Measurements from ENCODE around the gene RBM33. TPM values are rescaled to one million over a fixed set of nuclear protein-coding genes. Genes with fewer than 3 reads are reported as not detected.

RBM33 gene
- total and polyA plus RNA-seq, 9 of the 15 experiments (the other 6 are each of a cell fraction or from before 2014, with no cell fraction given) = 4.4 to 80.7 (median 27.3) TPM

DNA sequence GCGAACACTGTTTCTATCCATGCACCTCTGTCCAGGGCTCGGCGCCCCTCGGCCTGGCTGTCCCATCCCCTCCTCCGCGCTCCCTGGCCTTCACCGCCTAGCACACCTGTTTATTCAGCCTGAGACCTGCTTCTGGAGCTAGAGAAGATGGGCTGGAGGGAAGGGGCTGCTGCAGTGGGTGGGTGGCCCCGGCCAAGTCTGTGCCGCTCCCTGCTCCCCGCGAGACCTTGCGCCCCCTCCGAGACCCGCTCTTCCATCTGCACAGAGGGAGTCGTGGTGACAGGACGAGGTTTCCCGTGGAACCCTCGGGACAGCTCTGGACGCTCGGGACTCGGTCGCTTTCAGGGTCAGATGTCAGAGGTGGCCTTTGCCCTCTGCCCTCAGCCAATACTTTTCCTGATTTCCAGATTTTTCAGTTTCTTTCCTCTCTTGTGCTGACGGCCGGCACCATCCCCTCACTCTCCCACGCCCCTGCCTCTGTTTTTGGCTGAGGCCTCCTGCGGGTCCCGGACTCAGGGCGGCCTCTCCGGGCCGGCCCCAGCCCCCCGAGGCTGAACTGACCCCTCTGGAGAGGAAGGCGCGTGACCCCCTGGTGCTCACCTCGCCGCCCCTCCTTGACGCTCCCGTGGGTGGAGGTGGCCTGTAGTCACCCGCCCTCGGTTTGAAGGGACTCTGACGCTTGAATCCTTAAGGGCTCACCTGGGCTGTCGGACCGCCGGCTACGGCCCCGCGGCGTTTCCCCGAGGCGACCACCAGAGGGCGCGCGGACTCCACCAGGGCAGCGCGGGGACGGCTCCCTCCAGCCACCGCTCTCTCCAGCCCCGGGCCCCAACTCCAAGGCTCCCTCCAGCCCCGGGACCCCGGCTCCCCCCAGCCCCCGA lies 152.2 kb downstream of the RBM33 start (continued):
- peak; percentile 91 for TF ChIP-seq SMC3 (conservative IDR thresholded peaks at IDR 0.05; ENCODE audit: insufficient read depth, low read depth, low read length)
- no peak for TF ChIP-seq HLTF (IDR thresholded peaks at IDR 0.05)
- TF ChIP-seq, protein P1, sequence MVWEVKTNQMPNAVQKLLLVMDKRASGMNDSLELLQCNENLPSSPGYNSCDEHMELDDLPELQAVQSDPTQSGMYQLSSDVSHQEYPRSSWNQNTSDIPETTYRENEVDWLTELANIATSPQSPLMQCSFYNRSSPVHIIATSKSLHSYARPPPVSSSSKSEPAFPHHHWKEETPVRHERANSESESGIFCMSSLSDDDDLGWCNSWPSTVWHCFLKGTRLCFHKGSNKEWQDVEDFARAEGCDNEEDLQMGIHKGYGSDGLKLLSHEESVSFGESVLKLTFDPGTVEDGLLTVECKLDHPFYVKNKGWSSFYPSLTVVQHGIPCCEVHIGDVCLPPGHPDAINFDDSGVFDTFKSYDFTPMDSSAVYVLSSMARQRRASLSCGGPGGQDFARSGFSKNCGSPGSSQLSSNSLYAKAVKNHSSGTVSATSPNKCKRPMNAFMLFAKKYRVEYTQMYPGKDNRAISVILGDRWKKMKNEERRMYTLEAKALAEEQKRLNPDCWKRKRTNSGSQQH (CRISPR knock-in tag; IDR thresholded peaks at IDR 0.05) = no peak
- no peak for TF ChIP-seq ASH1L (IDR thresholded peaks at IDR 0.05; ENCODE audit: borderline replicate concordance, low read depth, partially characterized antibody)
- TF ChIP-seq RBM17 (IDR thresholded peaks at IDR 0.05; ENCODE audit: borderline replicate concordance, low read depth, low read length) = no peak
- TF ChIP-seq ZNF780A (CRISPR knock-in tag; IDR thresholded peaks at IDR 0.05) = no peak
- TF ChIP-seq, protein P2, sequence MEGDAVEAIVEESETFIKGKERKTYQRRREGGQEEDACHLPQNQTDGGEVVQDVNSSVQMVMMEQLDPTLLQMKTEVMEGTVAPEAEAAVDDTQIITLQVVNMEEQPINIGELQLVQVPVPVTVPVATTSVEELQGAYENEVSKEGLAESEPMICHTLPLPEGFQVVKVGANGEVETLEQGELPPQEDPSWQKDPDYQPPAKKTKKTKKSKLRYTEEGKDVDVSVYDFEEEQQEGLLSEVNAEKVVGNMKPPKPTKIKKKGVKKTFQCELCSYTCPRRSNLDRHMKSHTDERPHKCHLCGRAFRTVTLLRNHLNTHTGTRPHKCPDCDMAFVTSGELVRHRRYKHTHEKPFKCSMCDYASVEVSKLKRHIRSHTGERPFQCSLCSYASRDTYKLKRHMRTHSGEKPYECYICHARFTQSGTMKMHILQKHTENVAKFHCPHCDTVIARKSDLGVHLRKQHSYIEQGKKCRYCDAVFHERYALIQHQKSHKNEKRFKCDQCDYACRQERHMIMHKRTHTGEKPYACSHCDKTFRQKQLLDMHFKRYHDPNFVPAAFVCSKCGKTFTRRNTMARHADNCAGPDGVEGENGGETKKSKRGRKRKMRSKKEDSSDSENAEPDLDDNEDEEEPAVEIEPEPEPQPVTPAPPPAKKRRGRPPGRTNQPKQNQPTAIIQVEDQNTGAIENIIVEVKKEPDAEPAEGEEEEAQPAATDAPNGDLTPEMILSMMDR (IDR thresholded peaks at IDR 0.05 in 2 of 3, conservative IDR thresholded peaks at IDR 0.05 in 1 of 3; ENCODE audit: insufficient read depth in 2 of 3, low read depth in 1 of 3, low read length in 3 of 3) = peak; percentile 81 to 93 (median 83)
- peak; percentile 71 to 88 for TF ChIP-seq RAD21 (CRISPR knock-in tag; conservative IDR thresholded peaks at IDR 0.05 in 1 of 2, IDR thresholded peaks at IDR 0.05 in 1 of 2)
- TF ChIP-seq, protein P3, sequence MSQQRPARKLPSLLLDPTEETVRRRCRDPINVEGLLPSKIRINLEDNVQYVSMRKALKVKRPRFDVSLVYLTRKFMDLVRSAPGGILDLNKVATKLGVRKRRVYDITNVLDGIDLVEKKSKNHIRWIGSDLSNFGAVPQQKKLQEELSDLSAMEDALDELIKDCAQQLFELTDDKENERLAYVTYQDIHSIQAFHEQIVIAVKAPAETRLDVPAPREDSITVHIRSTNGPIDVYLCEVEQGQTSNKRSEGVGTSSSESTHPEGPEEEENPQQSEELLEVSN (IDR thresholded peaks at IDR 0.05; ENCODE audit: borderline replicate concordance in 1 of 2, extremely low read depth in 1 of 2, insufficient read depth in 1 of 2, insufficient read length in 1 of 2, low read depth in 1 of 2, low read length in 1 of 2, poor library complexity in 1 of 2, severe bottlenecking in 1 of 2) = no peak
- no peak for TF ChIP-seq ZNF766 (CRISPR knock-in tag; conservative IDR thresholded peaks at IDR 0.05)
- TF ChIP-seq SMAD1 (IDR thresholded peaks at IDR 0.05; ENCODE audit: low read depth, low read length, partially characterized antibody) = no peak
- no peak for TF ChIP-seq ZNF140 (CRISPR knock-in tag; IDR thresholded peaks at IDR 0.05)
- no peak for TF ChIP-seq ZNF778 (CRISPR knock-in tag; IDR thresholded peaks at IDR 0.05)
- TF ChIP-seq GTF2A2 (tag; IDR thresholded peaks at IDR 0.05) = no peak
- no peak for TF ChIP-seq RAD51 (IDR thresholded peaks at IDR 0.05; ENCODE audit: borderline replicate concordance, low read depth)
- no peak for TF ChIP-seq HDAC6 (IDR thresholded peaks at IDR 0.05; ENCODE audit: low read depth, low read length)
- no peak for TF ChIP-seq NR2F6 (CRISPR knock-in tag; IDR thresholded peaks at IDR 0.05)
- TF ChIP-seq ARID2 (IDR thresholded peaks at IDR 0.05) = no peak
- TF ChIP-seq XRCC3 (IDR thresholded peaks at IDR 0.05) = no peak

Measured in K562 (cell line).